ENCODE measurements around the gene SORL1. TPM values are rescaled to one million over a fixed set of nuclear protein-coding genes. Genes with fewer than 3 reads are reported as not detected.

Gene SORL1
- total RNA-seq, 2 donors from 2014 or later: 66.1 to 121 TPM

- no peak for DNase-seq
Observed at GRCh38 chr11:121657146-121657545, 205.0 kb downstream of the SORL1 start.

GRCh38 chr11:121659811-121660210, 207.7 kb downstream of the SORL1 start:
- Histone ChIP-seq H3K27me3 (no peaks in the 10 kb centered on the region), H3K36me3 (no peaks in the 10 kb centered on the region), H3K4me3 (no peak overlapping the region), H3K27ac (no peak overlapping the region), H3K9me3 (no peaks in the 10 kb centered on the region), H3K4me1 (no peaks in the 10 kb centered on the region), H3K9ac (ENCODE audit: low read depth in 2 of 2, low read length in 2 of 2) (no peak overlapping the region)
- intact Hi-C loops (cut with DNase I): loop anchor here (5.0 kb wide), 1 partner anchor 542 kb away; no protein-coding TSS in a partner anchor
- no peak for DNase-seq
- TF ChIP-seq CTCF (IDR thresholded peaks at IDR 0.05): no peak

More at GRCh38 chr11:121657146-121657545, 205.0 kb downstream of the SORL1 start:
- Histone ChIP-seq H3K27ac (no peak overlapping the region), H3K27me3 (no peaks in the 10 kb centered on the region), H3K4me1 (no peaks in the 10 kb centered on the region), H3K4me3 (no peak overlapping the region), H3K36me3 (no peaks in the 10 kb centered on the region), H3K9me3 (no peaks in the 10 kb centered on the region), H3K9ac (ENCODE audit: low read depth in 2 of 2, low read length in 2 of 2) (no peak overlapping the region)
- no peak for TF ChIP-seq CTCF (IDR thresholded peaks at IDR 0.05)
- intact Hi-C loops (cut with DNase I): loop anchor here (2.0 to 5.0 kb wide), 2 partner anchors 444 to 545 kb away; no protein-coding TSS in a partner anchor

GRCh38 chr11:121661880-121662486, 209.9 kb downstream of the SORL1 start:
- Histone ChIP-seq H3K27me3 (no peaks in the 10 kb centered on the region), H3K27ac (no peak overlapping the region), H3K4me3 (no peak overlapping the region), H3K36me3 (no peaks in the 10 kb centered on the region), H3K9ac (ENCODE audit: low read depth in 2 of 2, low read length in 2 of 2) (no peak overlapping the region), H3K4me1 (no peaks in the 10 kb centered on the region), H3K9me3 (no peaks in the 10 kb centered on the region)
- DNase-seq: no peak
- TF ChIP-seq CTCF (IDR thresholded peaks at IDR 0.05): no peak
- intact Hi-C loops (cut with DNase I): no loop called here

- no peaks in the 10 kb centered on the region for H3K27me3 ChIP-seq
- H3K9me3 ChIP-seq: no peaks in the 10 kb centered on the region
- H3K4me1 ChIP-seq: no peaks in the 10 kb centered on the region
- intact Hi-C loops (cut with DNase I): no loop called here
- no peak overlapping the region for H3K27ac ChIP-seq
- no peak for DNase-seq
- no peak overlapping the region for H3K9ac ChIP-seq (ENCODE audit: low read depth in 2 of 2, low read length in 2 of 2)
- TF ChIP-seq CTCF (IDR thresholded peaks at IDR 0.05): no peak
- no peak overlapping the region for H3K4me3 ChIP-seq
- no peaks in the 10 kb centered on the region for H3K36me3 ChIP-seq
Observed at GRCh38 chr11:121664144-121664543, 212.0 kb downstream of the SORL1 start.

- DNase-seq: no peak
- TF ChIP-seq CTCF (IDR thresholded peaks at IDR 0.05): no peak
- no peak overlapping the region for H3K27ac ChIP-seq
- intact Hi-C loops (cut with DNase I): no loop called here
- H3K9me3 ChIP-seq: no peaks in the 10 kb centered on the region
- H3K4me3 ChIP-seq: no peak overlapping the region
- no peaks in the 10 kb centered on the region for H3K27me3 ChIP-seq
- no peaks in the 10 kb centered on the region for H3K4me1 ChIP-seq
- H3K36me3 ChIP-seq: no peaks in the 10 kb centered on the region
- no peak overlapping the region for H3K9ac ChIP-seq (ENCODE audit: low read depth in 2 of 2, low read length in 2 of 2)
Observed at GRCh38 chr11:121665206-121665838, 213.2 kb downstream of the SORL1 start.

Measured in colonic mucosa (tissue), 4 donors.